Measurements from ENCODE around the gene NPAS3.

Gene NPAS3

GRCh38 chr14:32940066-32940651, 1.5 kb downstream of the NPAS3 start:
- no peak for DNase-seq (ENCODE audit: low read depth in 2 of 3, low spot score in 2 of 3)

GRCh38 chr14:32940711-32941667, 2.3 kb downstream of the NPAS3 start:
- no peak for DNase-seq (ENCODE audit: low read depth in 2 of 3, low spot score in 2 of 3)

GRCh38 chr14:32941668-32942065, 3.0 kb downstream of the NPAS3 start:
- DNase-seq (ENCODE audit: low read depth in 2 of 3, low spot score in 2 of 3) = no peak

- no peak for DNase-seq (ENCODE audit: low read depth in 2 of 3, low spot score in 2 of 3)
Measured at GRCh38 chr14:32947081-32947480, 8.4 kb downstream of the NPAS3 start.

- DNase-seq (ENCODE audit: low read depth in 2 of 3, low spot score in 2 of 3) = no peak
Measured at GRCh38 chr14:32947792-32948191, 9.1 kb downstream of the NPAS3 start.

GRCh38 chr14:32950584-32950983, 11.9 kb downstream of the NPAS3 start:
- DNase-seq (ENCODE audit: low read depth in 2 of 3, low spot score in 2 of 3) = no peak

GRCh38 chr14:32967421-32967820, 28.7 kb downstream of the NPAS3 start:
- DNase-seq (ENCODE audit: low read depth in 2 of 3, low spot score in 2 of 3) = no peak

- DNase-seq (ENCODE audit: low read depth in 2 of 3, low spot score in 2 of 3) = no peak
Measured at GRCh38 chr14:32968972-32969544, 30.4 kb downstream of the NPAS3 start.

- no peak for DNase-seq (ENCODE audit: low read depth in 2 of 3, low spot score in 2 of 3)
Measured at GRCh38 chr14:32977913-32978312, 39.2 kb downstream of the NPAS3 start.

- no peak for DNase-seq (ENCODE audit: low read depth in 2 of 3, low spot score in 2 of 3)
Measured at GRCh38 chr14:32978691-32979255, 40.1 kb downstream of the NPAS3 start.

GRCh38 chr14:32980178-32980901, 41.7 kb downstream of the NPAS3 start:
- DNase-seq (ENCODE audit: low read depth in 2 of 3, low spot score in 2 of 3) = no peak

- no peak for DNase-seq (ENCODE audit: low read depth in 2 of 3, low spot score in 2 of 3)
Measured at GRCh38 chr14:32980902-32981501, 42.3 kb downstream of the NPAS3 start.

GRCh38 chr14:32984241-32984930, 45.7 kb downstream of the NPAS3 start:
- DNase-seq (ENCODE audit: low read depth in 2 of 3, low spot score in 2 of 3) = no peak

- DNase-seq (ENCODE audit: low read depth in 2 of 3, low spot score in 2 of 3) = no peak
Measured at GRCh38 chr14:32985866-32986265, 47.2 kb downstream of the NPAS3 start.

GRCh38 chr14:32986791-32987540, 48.3 kb downstream of the NPAS3 start:
- DNase-seq (ENCODE audit: low read depth in 2 of 3, low spot score in 2 of 3) = no peak

- DNase-seq (ENCODE audit: low read depth in 2 of 3, low spot score in 2 of 3) = no peak
Measured at GRCh38 chr14:32991691-32992090, 53.0 kb downstream of the NPAS3 start.

- DNase-seq (ENCODE audit: low read depth in 2 of 3, low spot score in 2 of 3) = no peak
Measured at GRCh38 chr14:32993921-32994320, 55.2 kb downstream of the NPAS3 start.

GRCh38 chr14:32996343-32996742, 57.7 kb downstream of the NPAS3 start:
- DNase-seq (ENCODE audit: low read depth in 2 of 3, low spot score in 2 of 3) = no peak

GRCh38 chr14:32998433-32998832, 59.8 kb downstream of the NPAS3 start:
- no peak for DNase-seq (ENCODE audit: low read depth in 2 of 3, low spot score in 2 of 3)

Data from activated CD8-positive, alpha-beta memory T cell treated with anti-CD3 and anti-CD28 coated beads for 48 hours (primary cell).